C4-2B (cell line): ENCODE results near the gene ALOX12.

Experiments used
- ZFX ChIP-seq: fragments of 450-650 bp; IDR thresholded peaks from 2 replicates; pipeline ENCODE4 v1.6.1; 2017
- TF ChIP-seq, protein P1 (sequence below): fragments of 450-650 bp; conservative IDR thresholded peaks from 2 replicates; pipeline ENCODE4 v1.5.1; 2017; ENCODE audit warnings: mild to moderate bottlenecking

DNA sequence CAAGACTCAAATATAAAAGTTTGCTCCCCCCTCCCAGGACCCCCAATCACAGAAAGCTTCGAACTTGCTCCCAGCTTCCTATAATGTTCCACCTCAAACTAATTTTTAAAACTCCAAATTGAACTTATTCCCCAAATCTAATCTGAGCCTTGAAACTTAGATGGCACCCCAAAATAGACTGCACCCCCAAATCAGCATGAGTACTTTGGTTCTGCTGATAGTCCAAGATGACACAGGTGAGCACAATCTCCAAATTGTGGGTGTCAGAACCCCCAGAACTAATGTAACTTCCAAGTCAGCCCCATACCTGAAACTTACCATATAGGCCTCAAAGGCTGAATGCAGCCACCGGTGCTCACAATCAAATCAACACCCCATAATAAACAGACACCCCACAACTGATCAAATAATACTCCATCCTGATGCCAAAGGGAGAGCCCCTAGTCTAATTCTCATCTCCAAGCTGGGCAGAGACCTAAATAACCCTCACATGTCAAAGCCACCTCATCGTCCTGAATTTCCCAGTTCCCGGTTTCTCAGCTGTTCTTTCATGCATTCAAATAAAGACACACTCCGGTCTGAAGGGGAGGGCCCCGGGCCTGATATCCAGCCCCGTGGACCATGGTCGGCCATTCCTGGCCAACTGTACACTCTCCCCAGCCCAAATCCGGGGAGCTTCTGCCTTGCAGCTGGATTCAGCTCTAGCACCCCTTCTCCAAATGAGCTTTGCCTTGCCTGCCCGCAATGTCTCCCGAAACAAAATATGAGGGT is 25.2 kb downstream of the ALOX12 start:
- TF ChIP-seq, protein P1, sequence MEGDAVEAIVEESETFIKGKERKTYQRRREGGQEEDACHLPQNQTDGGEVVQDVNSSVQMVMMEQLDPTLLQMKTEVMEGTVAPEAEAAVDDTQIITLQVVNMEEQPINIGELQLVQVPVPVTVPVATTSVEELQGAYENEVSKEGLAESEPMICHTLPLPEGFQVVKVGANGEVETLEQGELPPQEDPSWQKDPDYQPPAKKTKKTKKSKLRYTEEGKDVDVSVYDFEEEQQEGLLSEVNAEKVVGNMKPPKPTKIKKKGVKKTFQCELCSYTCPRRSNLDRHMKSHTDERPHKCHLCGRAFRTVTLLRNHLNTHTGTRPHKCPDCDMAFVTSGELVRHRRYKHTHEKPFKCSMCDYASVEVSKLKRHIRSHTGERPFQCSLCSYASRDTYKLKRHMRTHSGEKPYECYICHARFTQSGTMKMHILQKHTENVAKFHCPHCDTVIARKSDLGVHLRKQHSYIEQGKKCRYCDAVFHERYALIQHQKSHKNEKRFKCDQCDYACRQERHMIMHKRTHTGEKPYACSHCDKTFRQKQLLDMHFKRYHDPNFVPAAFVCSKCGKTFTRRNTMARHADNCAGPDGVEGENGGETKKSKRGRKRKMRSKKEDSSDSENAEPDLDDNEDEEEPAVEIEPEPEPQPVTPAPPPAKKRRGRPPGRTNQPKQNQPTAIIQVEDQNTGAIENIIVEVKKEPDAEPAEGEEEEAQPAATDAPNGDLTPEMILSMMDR = no peak
- no peak for TF ChIP-seq ZFX
